HG02623 (cell line): ENCODE data around the gene KRT78.

Experiments
- ATAC-seq: cut with Tn5 transposase; IDR thresholded peaks from one replicate; pipeline ENCODE4 v1.9.1; 2021; ENCODE audit warnings: moderate library complexity; ENCODE audit not compliant: unreplicated experiment

The KRT78 gene

DNA sequence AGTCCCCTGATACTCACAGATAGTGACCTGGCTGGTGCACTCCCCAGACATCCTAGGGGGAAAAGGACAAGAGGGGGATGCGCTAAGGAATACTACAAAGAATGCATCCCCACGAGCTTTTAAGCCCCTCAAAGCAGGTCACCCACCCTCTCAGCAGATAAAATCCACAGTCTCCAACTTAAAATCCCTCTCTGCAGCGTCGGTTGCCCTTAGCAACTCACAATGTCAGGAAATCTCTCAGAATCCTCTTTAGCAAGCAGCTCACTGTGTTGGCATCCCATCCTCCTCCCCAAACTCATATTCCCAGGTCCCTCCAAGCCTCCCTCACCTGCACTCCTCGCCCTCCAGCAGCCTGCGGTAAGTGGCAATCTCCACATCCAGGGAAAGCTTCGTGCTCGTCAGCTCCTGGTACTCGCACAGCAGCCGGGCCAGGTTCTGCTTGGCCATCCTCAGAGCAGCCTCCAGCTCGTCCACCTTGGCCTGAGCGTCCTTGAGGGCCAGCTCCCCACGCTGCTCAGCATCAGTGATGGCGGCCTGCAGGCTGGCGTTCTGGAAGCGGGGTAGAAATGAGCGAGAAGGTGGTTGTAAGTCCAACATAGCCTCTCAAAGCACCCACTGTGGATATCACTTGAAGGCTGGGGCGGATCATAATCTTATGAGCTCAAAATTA is 9.2 kb downstream of the KRT78 start:
- ATAC-seq: no peak

DNA sequence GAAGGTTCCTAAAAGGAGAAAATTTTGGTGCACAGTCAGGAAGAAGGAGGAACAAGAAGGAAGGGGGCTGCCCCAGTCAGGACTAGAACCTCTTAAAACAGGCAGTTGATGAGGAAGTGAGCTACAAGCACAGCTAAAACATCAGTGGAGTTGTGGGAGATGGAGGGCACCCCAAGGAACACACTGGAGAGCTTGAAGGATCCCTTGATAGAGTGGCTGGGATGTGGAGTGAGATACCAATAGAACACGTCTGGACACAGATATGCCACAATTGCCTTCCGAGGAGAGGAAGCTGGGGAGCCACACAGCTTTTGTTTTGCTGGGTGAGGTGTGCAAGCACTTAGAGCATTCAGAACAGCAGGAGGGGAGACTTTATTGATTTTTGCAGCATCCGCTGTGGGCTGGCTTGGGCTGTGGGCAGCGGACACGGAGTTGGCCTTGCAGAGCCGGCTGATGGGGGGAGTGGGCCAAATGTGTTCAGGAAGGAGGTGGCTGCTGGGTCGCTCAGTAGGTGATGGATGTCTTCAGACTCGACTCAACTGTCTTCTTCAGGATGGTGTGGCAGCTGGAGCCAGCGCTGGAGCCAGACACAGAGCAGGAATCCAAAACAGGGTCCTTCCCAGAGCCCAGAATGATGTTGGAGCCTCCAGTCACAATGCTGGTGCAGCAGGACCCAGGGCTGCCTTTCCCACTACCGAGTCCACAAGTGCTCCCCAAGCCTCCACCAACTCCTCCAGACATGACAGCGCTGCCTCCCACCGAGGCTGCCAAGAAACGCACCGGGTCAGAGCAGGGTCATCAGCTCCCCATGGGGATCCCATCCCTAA is 10.0 kb downstream of the KRT78 start:
- ATAC-seq: no peak

DNA sequence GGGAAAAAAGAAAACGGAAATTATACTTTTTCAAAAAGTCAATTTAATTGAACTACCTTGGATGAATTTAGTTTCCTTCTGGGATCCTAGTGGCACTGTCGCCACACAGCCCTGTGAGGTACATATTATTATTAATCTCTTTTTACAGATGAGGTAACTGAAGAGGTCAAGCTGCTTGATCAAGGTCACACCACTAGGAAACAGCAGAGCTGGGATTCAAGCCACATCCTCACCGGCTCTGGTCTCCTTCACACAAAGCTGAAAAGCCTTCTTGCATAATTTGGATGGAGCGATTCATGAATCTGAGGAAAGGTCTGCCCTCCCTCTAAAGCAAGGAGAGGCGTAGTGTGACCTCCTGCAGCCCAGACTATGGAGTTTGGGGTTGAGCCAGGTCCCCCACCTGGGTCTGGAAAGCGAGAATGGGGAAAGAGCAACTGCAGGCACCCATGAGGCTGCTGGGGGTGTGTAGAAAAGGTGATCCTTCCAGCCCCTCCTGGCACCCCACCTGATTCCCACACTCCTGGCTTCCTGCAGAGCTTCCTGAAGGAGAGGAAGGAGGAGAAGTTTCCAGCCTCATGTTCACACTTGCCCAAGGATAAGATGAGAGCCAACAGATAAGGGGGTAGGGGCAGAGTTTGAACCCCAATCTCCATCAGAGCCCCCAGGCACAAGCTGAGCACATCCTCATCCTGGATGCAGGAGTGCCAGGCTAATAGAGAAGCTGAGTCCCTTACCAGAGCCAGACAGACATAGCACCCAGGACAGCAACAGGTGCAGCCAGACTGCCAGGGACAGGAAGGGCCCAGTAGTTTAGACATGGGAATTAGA is 10.8 kb downstream of the KRT78 start:
- ATAC-seq: no peak

DNA sequence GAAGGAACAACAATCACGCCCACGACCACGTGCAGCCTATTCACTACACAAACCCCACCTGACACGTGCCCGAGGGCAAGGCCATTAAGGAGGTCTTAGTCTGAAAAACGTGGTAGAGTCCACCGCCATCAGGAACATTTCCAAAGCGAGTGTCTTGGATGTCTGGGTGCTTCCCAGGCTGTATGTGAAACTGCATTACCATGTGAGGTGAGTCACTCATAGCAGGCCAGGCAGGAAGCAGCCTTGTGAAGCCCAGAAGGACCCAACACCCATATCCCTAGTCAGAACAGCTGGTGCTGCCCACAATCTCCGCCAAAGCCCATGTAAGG is 11.4 kb downstream of the KRT78 start:
- ATAC-seq: no peak

DNA sequence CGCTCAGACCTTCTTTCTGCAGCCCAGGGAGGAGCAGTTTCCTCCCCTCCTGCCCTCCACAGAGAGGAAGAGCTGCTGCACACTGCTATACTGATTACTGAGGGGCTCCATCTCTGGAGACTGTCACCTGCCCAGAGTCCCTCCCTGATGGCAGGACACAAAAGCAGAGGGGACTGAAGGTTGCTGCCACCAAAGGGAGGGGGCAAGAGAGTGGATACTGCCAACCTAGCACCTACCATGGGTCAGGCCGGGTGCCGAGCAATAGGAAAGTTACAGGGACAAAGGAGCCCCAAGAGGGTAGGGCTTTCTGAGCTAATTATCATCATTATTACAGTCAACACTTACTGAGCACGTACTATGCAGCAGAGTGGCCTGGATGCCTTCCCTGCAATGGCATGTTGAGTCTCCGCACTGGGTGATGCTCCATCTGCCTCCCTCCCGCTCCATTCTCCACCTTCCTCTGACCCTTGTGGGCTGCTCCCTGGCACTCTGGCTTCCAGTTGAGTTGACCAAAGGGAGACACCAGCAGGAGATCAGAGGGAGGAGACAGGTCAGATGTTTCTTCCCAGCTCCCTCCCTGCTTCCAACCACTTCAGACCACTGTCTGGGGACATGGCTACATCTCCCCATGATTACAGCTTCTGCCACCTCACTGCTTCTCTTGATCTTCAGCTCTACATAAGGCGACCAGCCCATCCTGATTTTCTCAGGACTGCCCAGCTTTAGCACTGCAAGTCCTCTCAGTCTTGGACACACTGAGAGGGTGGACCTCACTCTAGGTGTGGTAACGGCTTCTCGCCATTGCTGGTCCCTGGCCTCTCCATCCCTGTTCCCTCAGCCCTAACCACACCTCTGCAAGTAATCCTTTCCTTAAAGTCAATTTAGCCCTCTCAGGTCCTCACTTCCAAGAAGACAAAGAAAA is 12.0 kb downstream of the KRT78 start:
- no peak for ATAC-seq

DNA sequence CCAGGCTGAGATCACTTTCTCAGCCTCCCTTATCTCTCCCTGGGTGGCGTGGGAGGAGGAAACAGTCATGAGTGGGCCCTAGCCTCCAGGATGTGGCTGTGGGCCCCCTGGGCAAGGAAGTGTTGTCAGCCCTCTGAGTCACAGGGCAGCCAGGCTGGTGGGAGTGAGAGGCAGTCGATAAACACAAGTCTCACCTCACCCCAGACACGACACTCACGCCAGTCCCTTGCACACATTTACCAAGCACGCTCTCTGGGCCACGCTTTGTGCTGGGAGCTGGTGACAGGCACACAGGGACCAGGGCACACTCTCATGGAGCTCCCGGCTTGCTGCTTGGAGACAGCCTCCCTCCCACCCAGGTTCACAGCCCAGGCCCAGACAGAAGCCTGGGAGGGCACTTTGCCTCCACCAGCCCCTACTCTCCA is 12.7 kb downstream of the KRT78 start:
- no peak for ATAC-seq

DNA sequence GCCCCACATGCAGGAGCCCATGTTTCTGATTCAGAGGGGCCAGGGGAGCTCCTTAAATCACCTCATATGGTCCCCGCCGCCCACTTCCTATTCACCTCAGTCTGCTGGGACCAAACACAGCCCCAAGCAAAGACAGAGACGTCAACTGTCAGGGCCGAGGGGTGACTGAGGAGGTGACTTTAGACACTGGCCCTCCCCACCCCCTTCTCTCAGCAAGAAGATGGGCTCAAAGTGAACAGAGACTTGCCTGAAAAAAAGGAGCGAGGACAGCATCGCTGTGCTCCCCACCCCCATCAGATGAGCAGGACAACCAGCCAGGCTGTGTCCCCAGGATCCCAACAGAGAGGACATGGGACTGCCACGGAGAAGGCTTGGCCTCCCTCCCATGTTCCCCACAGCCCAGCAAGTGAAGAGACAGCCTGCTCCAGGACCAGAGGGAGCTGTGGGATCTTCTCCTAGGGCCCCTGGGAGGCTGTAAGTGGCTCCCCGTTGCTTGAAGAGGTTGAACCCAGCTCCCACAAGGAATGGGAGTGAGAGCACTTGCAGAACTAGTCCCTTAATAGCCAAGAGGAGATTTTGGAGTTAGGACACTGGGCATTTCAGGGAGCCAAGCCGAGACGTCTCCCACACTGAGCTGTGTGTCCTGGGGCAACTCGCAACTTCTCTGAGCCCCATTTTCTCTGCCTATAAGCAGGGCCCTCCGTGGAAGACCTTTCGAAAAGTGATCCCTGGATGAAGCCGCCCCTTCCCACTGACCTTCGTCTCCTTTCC is 13.3 kb downstream of the KRT78 start:
- no peak for ATAC-seq

DNA sequence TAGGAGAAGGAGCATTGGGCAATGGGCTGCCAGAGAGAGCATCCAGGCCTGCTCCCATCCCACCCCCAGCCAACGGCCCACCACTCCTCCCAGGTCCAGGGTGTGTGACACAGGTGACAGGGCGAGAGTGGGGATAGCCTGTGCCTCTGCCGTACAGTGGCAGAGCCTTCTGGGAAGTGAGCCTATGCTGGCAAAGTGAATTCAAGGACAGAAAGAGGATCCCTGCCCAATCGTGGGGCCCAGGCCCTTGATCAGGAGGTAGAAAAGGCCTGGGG is 14.1 kb downstream of the KRT78 start:
- no peak for ATAC-seq

DNA sequence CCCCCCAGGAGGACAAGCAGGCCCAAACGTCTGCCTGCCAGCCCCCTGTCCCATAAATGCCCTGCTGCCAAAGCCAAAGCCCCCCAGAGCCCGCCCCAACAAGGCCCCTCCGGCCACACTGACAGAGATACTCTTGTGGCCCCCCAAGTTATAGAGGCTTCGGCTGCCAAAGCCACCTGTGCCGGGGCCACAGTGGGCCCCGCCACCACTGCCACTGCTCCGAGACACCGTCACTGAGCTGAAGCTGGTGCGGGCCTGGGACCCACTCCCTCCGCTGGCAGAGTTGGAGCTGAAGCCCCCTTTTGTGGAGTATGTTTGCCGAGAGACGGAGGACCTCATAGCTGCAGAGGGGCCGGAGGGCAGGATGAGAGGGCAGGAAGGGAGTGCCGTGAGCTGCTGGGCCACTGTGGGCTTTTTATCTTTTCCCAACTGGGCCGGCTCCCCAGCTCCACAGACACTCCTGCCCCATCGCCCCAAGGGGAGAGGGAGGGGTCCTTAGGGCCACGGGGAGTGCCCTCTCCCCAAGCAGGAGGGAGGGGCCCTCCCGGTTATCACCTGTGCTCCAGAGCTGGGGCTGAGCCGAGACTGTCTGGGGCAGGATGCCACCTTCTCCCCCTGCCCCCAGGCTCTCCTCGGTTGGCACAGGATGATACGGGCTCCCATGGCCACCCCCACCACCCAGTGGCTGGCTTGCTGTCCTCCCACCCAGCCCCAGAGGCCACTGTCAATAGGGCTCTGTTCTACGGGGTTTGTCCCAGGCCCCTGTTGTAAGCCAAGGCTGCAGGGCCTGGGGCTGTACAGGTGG is 14.7 kb downstream of the KRT78 start, which contains the start of gene KRT79:
KRT79 (minus strand) TSS at position 390 of the 805 bp plus-strand sequence; CDS start at position 339, 51 bp downstream.
- ATAC-seq: no peak

DNA sequence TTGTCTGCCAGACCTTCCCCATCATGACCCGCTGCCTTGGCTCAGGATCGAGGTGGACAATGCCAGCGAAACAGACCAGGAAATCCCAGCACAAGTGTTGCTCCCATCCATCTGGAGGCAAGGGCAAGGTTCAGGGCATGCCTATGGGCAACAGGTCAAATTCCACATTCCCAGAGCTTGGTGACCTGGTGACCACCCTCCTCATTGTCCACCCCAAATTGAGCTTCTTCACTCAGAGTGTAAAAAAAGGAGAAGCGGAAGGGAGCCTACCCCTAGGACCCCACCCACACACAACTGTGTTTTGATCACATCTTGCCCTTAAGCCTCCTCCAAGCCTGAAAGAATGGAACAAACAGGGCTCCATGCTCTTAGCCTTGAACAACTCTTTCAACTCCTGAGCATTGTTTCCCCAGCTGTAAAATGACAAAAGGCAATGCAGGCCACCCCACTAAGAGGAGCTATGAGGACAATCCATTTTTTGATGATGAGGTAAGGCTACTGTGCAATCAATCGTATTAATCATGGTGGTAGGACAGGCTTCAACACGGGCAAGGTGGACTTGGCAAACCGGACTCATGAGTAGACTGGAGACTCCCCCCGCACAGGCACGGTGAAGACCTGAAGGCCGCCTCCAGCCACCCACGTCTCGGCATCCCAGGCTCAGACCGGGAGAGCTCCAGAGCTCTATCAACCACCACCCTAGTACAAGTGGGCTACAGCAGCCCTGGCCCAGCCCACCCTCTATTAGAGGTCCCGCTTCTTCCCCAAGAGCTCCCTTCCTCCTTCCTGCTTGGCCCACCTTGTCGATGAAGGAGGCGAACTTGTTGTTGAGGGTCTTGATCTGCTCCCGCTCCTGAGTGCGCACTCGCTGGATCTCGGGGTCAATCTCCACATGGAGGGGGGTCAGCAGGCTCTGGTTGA is 15.5 kb downstream of the KRT78 start:
- no peak for ATAC-seq

DNA sequence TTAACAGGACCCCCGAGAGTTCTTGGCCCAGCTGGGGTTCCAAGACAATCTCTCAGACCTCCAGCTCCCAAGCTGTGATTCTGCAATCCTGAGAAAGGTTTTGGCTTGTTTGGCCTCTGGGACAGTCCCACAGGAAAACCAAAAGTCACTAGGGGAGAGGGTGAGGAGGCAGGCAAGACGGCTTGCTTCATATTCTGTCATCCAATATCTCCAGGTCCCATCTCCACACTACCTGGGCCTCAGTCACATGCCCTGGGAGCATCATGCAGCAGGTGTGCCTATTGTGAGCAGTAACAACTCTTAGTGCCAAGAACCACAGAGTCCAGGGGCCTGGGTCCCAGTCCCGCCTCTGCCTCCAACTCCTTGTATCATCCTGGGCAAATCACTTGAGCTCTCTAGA is 16.3 kb downstream of the KRT78 start:
- no peak for ATAC-seq

DNA sequence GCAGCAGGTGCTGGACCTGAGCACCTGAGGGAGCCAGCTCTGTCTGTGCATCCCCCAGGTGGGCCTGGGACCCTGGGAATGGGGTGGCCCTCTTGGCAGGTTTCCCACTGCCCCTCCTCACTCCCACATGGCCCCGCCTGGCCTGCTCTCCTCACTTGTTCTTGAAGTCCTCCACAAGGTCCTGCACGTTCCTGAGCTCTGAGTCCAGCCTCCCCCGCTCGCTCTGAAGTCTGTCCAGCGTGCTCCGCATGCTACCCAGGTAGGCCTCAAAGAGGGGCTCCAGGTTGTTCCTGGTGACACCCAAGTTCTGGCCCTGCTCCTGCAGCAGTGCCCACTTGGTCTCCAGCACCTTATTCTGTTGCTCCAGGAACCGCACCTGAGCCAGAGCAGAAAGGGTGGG is 17.5 kb downstream of the KRT78 start:
- no peak for ATAC-seq

DNA sequence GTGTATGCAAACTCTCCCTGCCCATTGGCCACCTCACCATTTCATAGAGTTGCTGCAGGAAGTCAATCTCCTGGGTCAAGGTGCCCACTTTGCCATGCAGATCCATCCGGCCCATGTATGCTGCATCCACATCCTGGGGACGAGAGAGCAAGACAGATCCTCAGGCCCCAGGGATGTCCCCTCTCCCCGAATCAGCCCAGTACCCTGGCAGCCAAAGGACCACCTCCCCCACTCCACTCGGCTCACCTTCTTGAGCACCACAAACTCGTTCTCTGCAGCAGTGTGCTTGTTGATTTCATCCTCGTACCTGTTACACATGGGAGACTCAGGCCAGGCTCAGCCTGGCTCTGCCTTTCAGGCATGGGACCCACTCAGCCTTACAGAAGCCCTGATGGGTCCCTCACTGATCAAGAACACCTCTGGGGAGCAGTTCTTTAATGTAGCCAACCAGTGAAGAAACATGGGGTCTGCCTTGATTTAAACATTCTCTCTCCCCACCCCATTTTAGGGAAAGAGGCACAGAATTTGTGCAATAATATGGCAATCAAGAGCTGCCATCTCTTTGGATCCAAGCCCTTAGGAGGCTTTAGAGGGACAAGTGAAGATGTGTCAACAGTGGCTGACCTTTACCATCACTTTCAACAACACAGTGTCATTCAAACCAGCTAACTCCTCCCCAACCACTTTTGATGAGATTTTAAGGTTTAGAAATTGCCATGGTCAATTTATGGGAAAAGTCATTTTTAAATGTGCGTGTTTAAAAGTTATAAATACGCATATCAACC is 18.6 kb downstream of the KRT78 start:
- no peak for ATAC-seq

DNA sequence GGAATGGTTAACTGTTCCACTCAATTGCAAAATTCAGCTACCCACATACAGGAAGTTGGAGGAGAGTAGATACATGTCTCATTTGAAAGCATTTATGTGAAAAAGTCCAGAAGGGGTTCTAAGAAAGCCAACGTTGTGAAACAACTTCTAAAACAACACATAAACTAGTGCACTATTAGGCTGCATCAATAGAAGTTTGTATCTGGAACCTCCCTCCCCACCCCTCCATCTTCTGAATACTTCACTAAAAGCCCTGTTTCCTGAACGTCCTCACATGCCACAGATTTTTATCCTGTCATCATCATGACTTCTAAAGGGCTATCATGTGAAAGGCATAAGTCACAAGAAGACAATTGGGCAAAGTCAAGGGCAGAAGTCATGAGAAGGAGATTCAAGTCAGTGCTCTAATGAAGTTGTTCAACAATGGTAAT is 20.2 kb downstream of the KRT78 start:
- ATAC-seq: no peak

DNA sequence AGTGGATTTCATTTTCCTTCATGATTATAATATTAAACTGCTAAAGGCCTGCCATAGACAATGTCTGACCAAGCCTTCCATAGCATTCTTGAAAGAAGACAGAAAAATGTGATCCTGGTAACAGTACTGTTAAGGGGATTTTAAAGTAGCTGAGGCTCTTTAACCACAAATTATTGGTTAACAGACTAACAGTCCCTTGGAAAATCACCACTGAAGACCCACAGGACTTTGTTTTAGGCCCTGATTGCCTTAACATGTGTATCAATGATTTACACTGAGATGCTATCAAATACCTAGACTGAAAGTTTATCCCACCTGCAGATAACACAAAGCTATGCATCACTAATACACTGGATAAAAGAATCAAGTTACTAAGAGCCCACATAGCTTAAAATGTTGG is 20.6 kb downstream of the KRT78 start:
- ATAC-seq: no peak

DNA sequence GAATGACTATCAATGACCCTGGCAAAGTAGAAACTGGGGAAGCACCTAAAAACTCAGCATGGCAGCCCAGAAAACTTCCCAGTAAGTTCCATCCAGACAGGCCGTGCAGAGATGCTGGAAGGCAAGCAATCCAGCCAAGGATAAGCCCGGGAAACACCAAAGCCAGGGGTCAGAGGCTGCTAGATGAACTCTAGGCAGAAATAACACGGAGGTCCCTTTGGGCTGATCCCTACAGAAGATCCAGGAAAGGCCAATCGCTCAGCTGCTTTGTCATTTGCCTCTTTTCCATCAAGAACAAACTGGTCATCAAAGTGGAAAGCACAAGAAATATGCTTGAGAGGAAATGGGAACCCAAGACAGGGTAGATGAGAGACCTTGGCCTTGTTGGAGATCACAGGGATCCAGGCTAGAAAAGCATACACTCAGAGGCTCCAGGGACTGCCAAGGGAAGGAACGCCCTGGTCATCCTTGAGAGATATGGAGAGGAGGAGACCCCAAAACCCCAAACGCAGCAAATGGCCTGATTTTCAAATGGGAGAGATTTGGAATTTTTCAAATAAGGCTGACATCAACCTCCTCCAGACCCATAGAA is 21.2 kb downstream of the KRT78 start:
- no peak for ATAC-seq
